ENCODE data around the gene RNF150. TPM values are rescaled to one million over a fixed set of nuclear protein-coding genes. Genes with fewer than 3 reads are reported as not detected.

Gene RNF150
- total RNA-seq, 2 experiments from 2014 or later, result 0.02 to 0.08 TPM

- no peaks in the 10 kb centered on the region for H3K27me3 Mint-ChIP-seq
- no peaks in the 10 kb centered on the region for H3K4me1 Mint-ChIP-seq
- no peaks in the 10 kb centered on the region for H3K9me3 Mint-ChIP-seq
- no peaks in the 10 kb centered on the region for H3K36me3 Mint-ChIP-seq
- DNase-seq, result no peak
- no peak overlapping the region for H3K27ac Mint-ChIP-seq
- H3K4me3 Mint-ChIP-seq, result no peak overlapping the region
Observed at GRCh38 chr4:141036786-141037185, 96.5 kb downstream of the RNF150 start.

DNA sequence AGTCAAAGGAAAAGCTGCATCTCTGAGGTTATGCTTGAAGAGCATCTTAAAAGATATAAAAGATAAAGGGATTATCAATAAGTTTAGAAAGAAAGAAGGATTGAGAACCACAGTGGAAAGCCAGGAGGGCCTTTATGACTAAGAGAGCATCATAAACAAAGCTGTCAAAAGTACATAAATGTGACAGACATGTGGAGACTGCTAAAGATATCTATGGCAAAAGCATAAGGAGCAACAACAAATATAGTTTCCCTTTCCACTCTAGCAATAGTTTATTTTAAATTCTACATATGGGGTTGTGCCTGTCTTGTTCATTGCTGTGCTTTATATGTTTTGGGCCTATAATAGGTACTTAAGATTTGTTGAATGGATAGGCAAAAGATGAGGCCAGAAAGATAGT lies 97.3 kb downstream of the RNF150 start:
- DNase-seq, result no peak
- no peaks in the 10 kb centered on the region for H3K9me3 Mint-ChIP-seq
- H3K36me3 Mint-ChIP-seq, result no peaks in the 10 kb centered on the region
- no peak overlapping the region for H3K4me3 Mint-ChIP-seq
- H3K4me1 Mint-ChIP-seq, result no peaks in the 10 kb centered on the region
- no peak overlapping the region for H3K27ac Mint-ChIP-seq
- H3K27me3 Mint-ChIP-seq, result no peaks in the 10 kb centered on the region

GRCh38 chr4:141028024-141028529 lies 105.2 kb downstream of the RNF150 start:
- no peaks in the 10 kb centered on the region for H3K36me3 Mint-ChIP-seq
- H3K4me1 Mint-ChIP-seq, result no peaks in the 10 kb centered on the region
- DNase-seq, result no peak
- H3K9me3 Mint-ChIP-seq, result no peaks in the 10 kb centered on the region
- H3K4me3 Mint-ChIP-seq, result no peak overlapping the region
- no peaks in the 10 kb centered on the region for H3K27me3 Mint-ChIP-seq
- H3K27ac Mint-ChIP-seq, result no peak overlapping the region

- Mint-ChIP-seq H3K9me3 (no peaks in the 10 kb centered on the region), H3K4me3 (no peak overlapping the region), H3K4me1 (no peaks in the 10 kb centered on the region), H3K36me3 (no peaks in the 10 kb centered on the region), H3K27ac (no peak overlapping the region), H3K27me3 (no peaks in the 10 kb centered on the region)
- DNase-seq, result no peak
Observed at GRCh38 chr4:141027421-141027820, 105.8 kb downstream of the RNF150 start.

- no peaks in the 10 kb centered on the region for H3K27me3 Mint-ChIP-seq
Observed at GRCh38 chr4:141026900-141027299, 106.4 kb downstream of the RNF150 start.

GRCh38 chr4:141023051-141023450 lies 110.2 kb downstream of the RNF150 start:
- H3K27me3 Mint-ChIP-seq, result no peaks in the 10 kb centered on the region
- H3K4me1 Mint-ChIP-seq, result no peaks in the 10 kb centered on the region
- H3K9me3 Mint-ChIP-seq, result no peaks in the 10 kb centered on the region
- no peak overlapping the region for H3K4me3 Mint-ChIP-seq
- H3K27ac Mint-ChIP-seq, result no peak overlapping the region
- no peaks in the 10 kb centered on the region for H3K36me3 Mint-ChIP-seq
- DNase-seq, result no peak

More at GRCh38 chr4:141026900-141027299, 106.4 kb downstream of the RNF150 start:
- Mint-ChIP-seq H3K9me3 (no peaks in the 10 kb centered on the region), H3K4me3 (no peak overlapping the region), H3K27ac (no peak overlapping the region), H3K36me3 (no peaks in the 10 kb centered on the region), H3K4me1 (no peaks in the 10 kb centered on the region)
- DNase-seq, result no peak

- Mint-ChIP-seq H3K9me3 (no peaks in the 10 kb centered on the region), H3K36me3 (no peaks in the 10 kb centered on the region), H3K4me3 (no peak overlapping the region), H3K27me3 (no peaks in the 10 kb centered on the region), H3K27ac (no peak overlapping the region), H3K4me1 (no peaks in the 10 kb centered on the region)
- no peak for DNase-seq
Observed at GRCh38 chr4:141022111-141022695, 111.1 kb downstream of the RNF150 start.

GRCh38 chr4:141021397-141022110 lies 111.7 kb downstream of the RNF150 start:
- Mint-ChIP-seq H3K9me3 (no peaks in the 10 kb centered on the region), H3K27ac (no peak overlapping the region), H3K27me3 (no peaks in the 10 kb centered on the region), H3K4me3 (no peak overlapping the region), H3K4me1 (no peaks in the 10 kb centered on the region), H3K36me3 (no peaks in the 10 kb centered on the region)
- DNase-seq, result no peak

- Mint-ChIP-seq H3K4me3 (no peak overlapping the region), H3K27me3 (no peaks in the 10 kb centered on the region), H3K27ac (no peak overlapping the region), H3K36me3 (no peaks in the 10 kb centered on the region), H3K9me3 (no peaks in the 10 kb centered on the region), H3K4me1 (no peaks in the 10 kb centered on the region)
- DNase-seq, result no peak
Observed at GRCh38 chr4:141020801-141021261, 112.4 kb downstream of the RNF150 start.

DNA sequence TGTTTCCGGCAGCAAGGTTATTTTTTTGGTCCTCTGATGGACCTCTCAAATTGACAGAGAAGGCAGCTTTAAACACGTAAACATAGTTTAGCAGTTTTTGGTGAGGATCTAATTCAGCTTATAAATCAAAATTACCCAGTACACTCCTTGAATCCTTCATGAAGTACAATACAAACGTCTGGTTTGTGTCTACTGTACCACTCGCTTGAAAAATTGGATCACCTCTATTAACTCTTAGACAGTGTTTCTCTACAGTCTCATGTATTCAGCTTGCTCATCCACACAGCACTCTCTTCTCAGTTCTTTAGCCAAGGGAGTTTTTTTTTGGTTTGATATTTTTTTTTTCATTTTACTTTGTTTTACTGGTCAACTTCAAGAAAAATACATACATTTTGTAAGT lies 113.5 kb downstream of the RNF150 start:
- no peak overlapping the region for H3K27ac Mint-ChIP-seq
- DNase-seq, result no peak
- no peaks in the 10 kb centered on the region for H3K27me3 Mint-ChIP-seq
- H3K9me3 Mint-ChIP-seq, result no peaks in the 10 kb centered on the region
- no peaks in the 10 kb centered on the region for H3K4me1 Mint-ChIP-seq
- no peaks in the 10 kb centered on the region for H3K36me3 Mint-ChIP-seq
- no peak overlapping the region for H3K4me3 Mint-ChIP-seq

DNA sequence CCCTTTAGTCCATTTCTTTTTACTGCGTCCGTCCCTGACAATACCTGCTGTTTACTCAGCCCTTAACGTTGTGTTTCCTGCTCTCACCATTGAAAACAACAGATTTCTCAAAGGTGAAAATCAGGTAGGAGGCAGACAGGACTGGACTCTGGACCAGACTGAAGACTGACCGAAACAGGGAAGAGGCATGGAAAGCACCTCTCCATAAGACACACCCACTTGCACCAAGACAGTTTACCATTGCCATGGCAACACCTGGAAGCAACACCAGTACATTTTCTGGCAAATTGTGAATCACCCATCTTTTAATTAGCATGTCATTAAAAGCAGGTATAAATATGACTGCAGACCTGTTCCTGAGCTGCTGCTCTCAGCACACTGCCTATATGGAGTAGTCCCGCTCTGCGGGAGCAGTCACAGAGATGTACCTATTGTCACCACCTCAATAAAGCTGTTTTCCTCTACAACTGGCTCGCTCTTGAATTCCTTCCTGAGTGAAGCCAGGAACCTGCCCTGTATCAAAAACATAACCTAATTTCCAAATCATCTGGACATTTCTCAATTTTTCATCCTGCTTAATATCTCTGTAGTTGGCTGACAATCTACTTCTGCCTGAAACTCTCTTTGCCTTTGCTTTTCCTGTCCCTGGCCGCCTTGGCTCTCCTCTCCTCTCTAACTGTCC lies 117.0 kb downstream of the RNF150 start:
- Mint-ChIP-seq H3K4me1 (no peaks in the 10 kb centered on the region), H3K9me3 (no peaks in the 10 kb centered on the region), H3K27me3 (no peaks in the 10 kb centered on the region), H3K27ac (no peak overlapping the region), H3K36me3 (no peaks in the 10 kb centered on the region), H3K4me3 (no peak overlapping the region)
- DNase-seq, result no peak

DNA sequence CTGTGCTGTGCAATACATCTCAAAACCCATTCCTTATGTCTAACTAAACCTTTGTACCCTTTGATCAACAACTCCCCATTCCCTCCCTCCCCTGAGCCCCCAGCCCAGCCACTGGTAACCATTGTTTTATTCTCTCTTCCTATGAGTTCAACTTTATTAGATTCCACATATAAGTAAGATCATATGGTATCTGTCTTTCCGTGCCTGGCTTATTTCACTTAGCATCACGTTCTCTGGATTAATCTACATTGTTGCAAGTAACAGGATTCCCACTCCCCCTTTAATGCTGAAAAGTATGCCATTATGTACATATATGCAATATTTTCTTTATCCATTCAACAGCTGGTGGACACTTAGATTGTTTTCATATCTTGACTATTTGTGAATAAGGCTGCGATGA lies 119.4 kb downstream of the RNF150 start:
- Mint-ChIP-seq H3K27me3 (no peaks in the 10 kb centered on the region), H3K4me1 (no peaks in the 10 kb centered on the region), H3K4me3 (no peak overlapping the region), H3K36me3 (no peaks in the 10 kb centered on the region), H3K27ac (no peak overlapping the region), H3K9me3 (no peaks in the 10 kb centered on the region)
- DNase-seq, result no peak

GRCh38 chr4:141011901-141012315 lies 121.4 kb downstream of the RNF150 start:
- no peak overlapping the region for H3K4me3 Mint-ChIP-seq
- H3K4me1 Mint-ChIP-seq, result no peaks in the 10 kb centered on the region
- no peak overlapping the region for H3K27ac Mint-ChIP-seq
- no peaks in the 10 kb centered on the region for H3K36me3 Mint-ChIP-seq
- H3K27me3 Mint-ChIP-seq, result no peaks in the 10 kb centered on the region
- no peak for DNase-seq
- no peaks in the 10 kb centered on the region for H3K9me3 Mint-ChIP-seq

DNA sequence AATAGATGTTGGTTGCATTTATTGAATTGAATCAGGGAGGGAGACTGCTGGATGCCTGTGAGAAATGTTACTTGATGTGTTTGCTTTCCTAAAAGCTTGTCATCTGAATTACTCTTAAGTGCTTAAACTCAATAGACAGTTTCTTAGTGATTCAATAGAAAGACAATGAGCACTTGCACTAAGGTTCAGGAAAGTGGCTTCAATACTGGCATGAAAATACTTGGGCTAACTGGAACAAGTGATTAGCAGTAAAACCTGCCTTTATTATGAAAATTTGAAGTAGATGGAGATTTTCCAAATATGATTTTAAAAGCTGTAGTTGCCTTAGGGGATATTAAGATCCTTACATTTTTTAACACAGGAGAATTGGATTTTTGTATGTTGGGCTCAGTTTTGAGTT lies 123.3 kb downstream of the RNF150 start:
- no peak overlapping the region for H3K27ac Mint-ChIP-seq
- no peaks in the 10 kb centered on the region for H3K4me1 Mint-ChIP-seq
- no peaks in the 10 kb centered on the region for H3K9me3 Mint-ChIP-seq
- no peak overlapping the region for H3K4me3 Mint-ChIP-seq
- no peak for DNase-seq
- no peaks in the 10 kb centered on the region for H3K36me3 Mint-ChIP-seq
- no peaks in the 10 kb centered on the region for H3K27me3 Mint-ChIP-seq

DNA sequence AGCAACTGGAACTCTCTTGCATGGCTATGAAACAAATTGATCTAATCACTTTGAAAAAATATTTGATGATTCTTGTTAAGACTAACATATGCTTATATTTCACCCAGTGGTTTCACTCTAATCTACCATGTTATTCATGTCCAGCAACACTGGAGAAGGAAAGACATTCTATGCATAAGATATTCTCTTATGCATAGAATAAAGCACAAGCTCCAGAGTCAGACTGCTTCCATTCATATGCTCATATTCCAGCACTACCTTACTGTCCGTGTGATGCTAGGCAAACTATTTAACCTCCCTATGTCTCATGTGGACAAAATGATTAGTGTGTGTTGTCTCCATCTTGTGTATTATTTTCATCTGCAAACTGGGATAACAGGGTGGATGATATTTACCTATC lies 124.1 kb downstream of the RNF150 start:
- Mint-ChIP-seq H3K27me3 (no peaks in the 10 kb centered on the region), H3K36me3 (no peaks in the 10 kb centered on the region), H3K9me3 (no peaks in the 10 kb centered on the region), H3K27ac (no peak overlapping the region), H3K4me3 (no peak overlapping the region), H3K4me1 (no peaks in the 10 kb centered on the region)
- no peak for DNase-seq

Measured in activated naive CD8-positive, alpha-beta T cell treated with anti-CD3 and anti-CD28 coated beads for 36 hours (primary cell).